Measurements from ENCODE around the gene UTS2R.
"Not testable (repeated sequence)": the region's sequence is repeated elsewhere in the genome, so short reads cannot be mapped to it uniquely, and the experiment has no call there.

Gene UTS2R

DNA sequence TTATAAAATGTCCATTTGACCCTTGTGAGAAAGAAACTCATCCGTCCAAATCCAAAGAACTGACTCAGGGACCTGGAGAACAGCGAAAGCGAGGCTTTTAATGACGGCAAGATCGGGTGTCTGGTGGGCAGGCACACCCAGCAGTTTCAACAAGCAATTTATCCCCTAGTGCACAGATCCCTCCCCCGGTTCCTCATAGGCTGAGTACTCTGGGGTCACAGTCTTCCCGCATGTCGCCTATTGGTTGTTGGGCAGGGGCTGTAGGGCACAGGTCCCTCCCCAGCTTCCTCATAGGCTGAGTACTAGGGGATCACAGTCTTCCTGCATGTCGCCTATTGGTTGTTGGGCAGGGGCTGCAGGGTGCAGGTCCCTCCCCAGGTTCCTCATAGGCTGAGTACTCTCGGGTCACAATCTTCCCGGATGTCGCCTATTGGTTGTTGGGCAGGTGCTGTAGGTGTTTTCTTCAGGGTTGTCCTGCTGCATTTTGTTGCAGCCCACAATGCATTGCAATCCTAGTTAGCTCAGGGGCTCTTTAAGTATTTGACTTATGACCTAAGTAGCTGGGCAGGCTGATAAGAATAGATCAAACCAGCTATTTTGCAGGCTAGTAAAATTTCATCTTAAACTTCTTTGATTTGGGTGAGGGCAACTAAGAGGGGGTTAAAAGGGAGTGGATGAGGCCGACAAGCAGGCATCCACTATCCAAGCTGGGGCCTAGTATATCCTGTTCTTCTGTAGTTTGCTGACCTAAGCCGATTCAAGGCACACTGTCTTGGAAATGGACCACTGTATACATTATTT is 3.6 kb upstream of the UTS2R start:
- H3K27me3 Mint-ChIP-seq, result peaks cover 48% of the 10 kb centered on the region
- ATAC-seq (replicated peaks; ENCODE audit: extremely low read depth, poor library complexity, severe bottlenecking), result no peak
- no peaks in the 10 kb centered on the region for H3K9me3 Mint-ChIP-seq
- H3K4me1 Mint-ChIP-seq, result peaks cover 9% of the 10 kb centered on the region
- H3K4me3 Mint-ChIP-seq, result no peak overlapping the region
- no peak for DNase-seq (ENCODE audit: low spot score in 2 of 2)
- no peak overlapping the region for H3K27ac Mint-ChIP-seq (ENCODE audit: low read depth)
- H3K36me3 Mint-ChIP-seq (ENCODE audit: insufficient read depth), result no peaks in the 10 kb centered on the region

DNA sequence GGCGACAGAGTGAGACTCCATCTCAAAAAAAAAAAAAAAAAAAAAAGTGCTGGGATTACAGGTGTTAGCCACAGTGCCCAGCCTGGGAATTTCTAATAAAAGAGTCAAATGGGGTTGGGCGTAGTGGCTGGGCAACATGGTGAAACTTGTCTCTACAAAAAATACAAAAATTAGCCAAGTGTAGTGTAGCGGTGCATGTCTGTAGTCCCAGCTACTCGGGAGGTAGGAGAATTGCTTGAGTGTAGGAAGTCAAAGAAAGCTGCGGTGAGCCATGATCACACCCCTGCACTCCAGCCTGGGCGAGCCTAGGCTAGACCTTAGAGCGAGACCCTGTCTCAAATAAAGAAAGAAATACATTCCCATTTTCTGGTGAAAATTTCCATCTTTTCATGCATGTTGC is 2.4 kb upstream of the UTS2R start:
- Mint-ChIP-seq H3K36me3 (ENCODE audit: insufficient read depth) (no peaks in the 10 kb centered on the region), H3K4me1 (peaks cover 12% of the 10 kb centered on the region), H3K27me3 (peaks cover 56% of the 10 kb centered on the region), H3K4me3 (no peak overlapping the region), H3K27ac (ENCODE audit: low read depth) (no peak overlapping the region), H3K9me3 (no peaks in the 10 kb centered on the region)
- ATAC-seq (replicated peaks; ENCODE audit: extremely low read depth, poor library complexity, severe bottlenecking) (no peak), DNase-seq (ENCODE audit: low spot score in 2 of 2) (no peak)

- peaks cover 56% of the 10 kb centered on the region for H3K27me3 Mint-ChIP-seq
Measured at GRCh38 chr17:82370471-82371332, 863 bp upstream of the UTS2R start.

GRCh38 chr17:82372249-82373071 is 895 bp downstream of the UTS2R start:
- peaks cover 12% of the 10 kb centered on the region for H3K4me1 Mint-ChIP-seq
- H3K4me3 Mint-ChIP-seq, result peak overlapping the region; percentile 41
- DNase-seq (ENCODE audit: low spot score in 2 of 2) (no peak), ATAC-seq (replicated peaks; ENCODE audit: extremely low read depth, poor library complexity, severe bottlenecking) (no peak)
- no peaks in the 10 kb centered on the region for H3K36me3 Mint-ChIP-seq (ENCODE audit: insufficient read depth)
- H3K27me3 Mint-ChIP-seq, result peaks cover 52% of the 10 kb centered on the region
- H3K9me3 Mint-ChIP-seq, result no peaks in the 10 kb centered on the region
- no peak overlapping the region for H3K27ac Mint-ChIP-seq (ENCODE audit: low read depth)

More at GRCh38 chr17:82370471-82371332, 863 bp upstream of the UTS2R start:
- ATAC-seq (replicated peaks; ENCODE audit: extremely low read depth, poor library complexity, severe bottlenecking) (peak; percentile 32), DNase-seq (ENCODE audit: low spot score in 2 of 2) (no peak)
- Mint-ChIP-seq H3K9me3 (no peaks in the 10 kb centered on the region), H3K4me1 (peaks cover 12% of the 10 kb centered on the region), H3K27ac (ENCODE audit: low read depth) (no peak overlapping the region), H3K36me3 (ENCODE audit: insufficient read depth) (no peaks in the 10 kb centered on the region), H3K4me3 (peak overlapping the region; percentile 70)

DNA sequence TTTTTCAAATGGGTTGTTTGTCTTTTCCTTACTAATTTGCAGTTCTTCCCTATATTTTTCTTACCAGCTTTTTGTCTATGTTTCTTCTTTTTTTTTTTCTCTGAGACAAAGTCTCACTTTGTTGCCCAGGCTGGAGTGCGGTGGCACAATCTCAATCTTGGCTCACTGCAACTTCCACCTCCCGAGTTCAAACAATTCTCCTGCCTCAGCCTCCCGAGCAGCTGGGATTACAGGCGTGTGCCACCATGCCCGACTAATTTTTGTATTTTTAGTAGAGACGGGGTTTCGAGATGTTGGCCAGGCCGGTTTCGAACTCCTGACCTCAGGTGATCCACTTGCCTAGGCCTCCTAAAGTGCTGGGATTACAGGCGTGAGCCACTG is 1.5 kb downstream of the UTS2R start:
- Mint-ChIP-seq H3K4me1 (peaks cover 12% of the 10 kb centered on the region), H3K4me3 (peak overlapping the region; percentile 41), H3K27me3 (peaks cover 49% of the 10 kb centered on the region)
- not testable (repeated sequence) for H3K36me3 Mint-ChIP-seq (ENCODE audit: insufficient read depth); DNase-seq (ENCODE audit: low spot score in 2 of 2); H3K27ac Mint-ChIP-seq (ENCODE audit: low read depth); ATAC-seq (replicated peaks; ENCODE audit: extremely low read depth, poor library complexity, severe bottlenecking); H3K9me3 Mint-ChIP-seq

DNA sequence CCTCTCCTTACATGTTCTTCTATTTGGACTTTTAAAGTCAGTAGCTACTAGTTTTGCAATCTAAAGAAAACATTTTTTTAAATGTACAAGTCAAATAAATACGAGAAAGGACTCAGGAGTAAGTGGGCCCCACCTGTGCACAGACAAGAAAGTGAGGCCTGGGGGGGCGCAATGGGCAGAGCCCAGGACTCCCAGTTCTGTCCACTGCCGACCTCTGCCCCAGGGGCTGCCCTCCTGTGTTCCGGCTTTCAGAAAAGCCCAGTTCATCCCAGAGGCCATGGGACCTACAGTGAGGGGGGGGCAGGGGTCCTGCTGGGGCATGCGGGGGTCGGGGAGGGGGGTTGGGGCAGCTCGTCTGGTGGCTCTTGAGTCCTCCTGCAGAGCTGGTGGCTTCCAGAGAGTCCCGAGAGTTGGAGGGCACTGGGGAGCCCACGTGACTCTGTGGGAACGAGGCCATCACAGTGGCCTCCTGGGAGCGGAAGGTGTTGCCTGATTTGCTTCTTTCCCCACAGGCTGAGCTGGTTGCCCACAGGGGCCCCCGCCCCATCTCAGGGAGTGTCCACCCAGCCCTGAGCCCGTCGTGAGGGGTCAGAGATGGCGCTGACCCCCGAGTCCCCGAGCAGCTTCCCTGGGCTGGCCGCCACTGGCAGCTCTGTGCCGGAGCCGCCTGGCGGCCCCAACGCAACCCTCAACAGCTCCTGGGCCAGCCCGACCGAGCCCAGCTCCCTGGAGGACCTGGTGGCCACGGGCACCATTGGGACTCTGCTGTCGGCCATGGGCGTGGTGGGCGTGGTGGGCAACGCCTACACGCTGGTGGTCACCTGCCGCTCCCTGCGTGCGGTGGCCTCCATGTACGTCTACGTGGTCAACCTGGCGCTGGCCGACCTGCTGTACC is 2.4 kb downstream of the UTS2R start:
- peaks cover 12% of the 10 kb centered on the region for H3K4me1 Mint-ChIP-seq
- ATAC-seq (replicated peaks; ENCODE audit: extremely low read depth, poor library complexity, severe bottlenecking) (no peak), DNase-seq (ENCODE audit: low spot score in 2 of 2) (no peak)
- no peak overlapping the region for H3K4me3 Mint-ChIP-seq
- H3K27me3 Mint-ChIP-seq, result peaks cover 50% of the 10 kb centered on the region
- H3K36me3 Mint-ChIP-seq (ENCODE audit: insufficient read depth), result peaks cover 2% of the 10 kb centered on the region
- H3K9me3 Mint-ChIP-seq, result no peaks in the 10 kb centered on the region
- no peak overlapping the region for H3K27ac Mint-ChIP-seq (ENCODE audit: low read depth)

GRCh38 chr17:82374626-82375331 is 3.2 kb downstream of the UTS2R start:
- H3K27ac Mint-ChIP-seq (ENCODE audit: low read depth), result no peak overlapping the region
- H3K4me3 Mint-ChIP-seq, result no peak overlapping the region
- H3K36me3 Mint-ChIP-seq (ENCODE audit: insufficient read depth), result peaks cover 2% of the 10 kb centered on the region
- H3K9me3 Mint-ChIP-seq, result no peaks in the 10 kb centered on the region
- peaks cover 51% of the 10 kb centered on the region for H3K27me3 Mint-ChIP-seq
- H3K4me1 Mint-ChIP-seq, result peaks cover 14% of the 10 kb centered on the region
- no peak for DNase-seq (ENCODE audit: low spot score in 2 of 2)
- no peak for ATAC-seq (replicated peaks; ENCODE audit: extremely low read depth, poor library complexity, severe bottlenecking)

DNA sequence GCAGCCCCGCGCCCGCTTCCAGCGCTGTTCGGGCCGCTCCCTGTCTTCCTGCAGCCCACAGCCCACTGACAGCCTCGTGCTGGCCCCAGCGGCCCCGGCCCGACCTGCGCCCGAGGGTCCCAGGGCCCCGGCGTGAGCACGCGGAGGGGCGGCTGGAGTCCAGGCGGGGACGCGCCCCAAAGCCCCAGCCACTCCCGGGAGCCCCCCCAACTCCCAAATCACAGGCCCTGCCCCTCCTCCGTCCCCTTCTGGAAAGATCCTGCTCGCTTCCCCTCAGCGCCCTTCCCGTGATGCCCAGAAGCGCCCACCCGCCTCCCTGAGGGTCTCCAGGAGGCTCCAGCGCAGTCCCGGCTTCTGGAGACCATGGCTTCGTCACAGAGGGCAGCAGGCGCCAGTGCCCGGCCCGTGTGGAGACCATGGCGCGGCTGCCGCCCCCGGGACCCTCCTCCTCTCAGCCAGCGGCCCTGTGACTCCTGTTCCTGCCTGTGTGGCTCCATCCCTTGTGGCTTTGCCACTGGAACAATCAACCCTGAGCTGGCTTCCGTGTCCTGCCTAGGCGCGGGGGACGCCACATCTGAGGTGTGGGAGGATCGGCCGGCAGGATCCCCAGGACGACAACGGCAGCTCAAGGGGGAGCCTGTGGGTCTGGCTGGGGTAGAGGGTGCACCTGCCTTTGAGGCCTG is 3.9 kb downstream of the UTS2R start:
- Mint-ChIP-seq H3K27ac (ENCODE audit: low read depth) (no peak overlapping the region), H3K9me3 (no peaks in the 10 kb centered on the region), H3K4me1 (peaks cover 18% of the 10 kb centered on the region), H3K27me3 (peaks cover 51% of the 10 kb centered on the region), H3K4me3 (no peak overlapping the region), H3K36me3 (ENCODE audit: insufficient read depth) (peaks cover 2% of the 10 kb centered on the region)
- no peak for ATAC-seq (replicated peaks; ENCODE audit: extremely low read depth, poor library complexity, severe bottlenecking)
- no peak for DNase-seq (ENCODE audit: low spot score in 2 of 2)

DNA sequence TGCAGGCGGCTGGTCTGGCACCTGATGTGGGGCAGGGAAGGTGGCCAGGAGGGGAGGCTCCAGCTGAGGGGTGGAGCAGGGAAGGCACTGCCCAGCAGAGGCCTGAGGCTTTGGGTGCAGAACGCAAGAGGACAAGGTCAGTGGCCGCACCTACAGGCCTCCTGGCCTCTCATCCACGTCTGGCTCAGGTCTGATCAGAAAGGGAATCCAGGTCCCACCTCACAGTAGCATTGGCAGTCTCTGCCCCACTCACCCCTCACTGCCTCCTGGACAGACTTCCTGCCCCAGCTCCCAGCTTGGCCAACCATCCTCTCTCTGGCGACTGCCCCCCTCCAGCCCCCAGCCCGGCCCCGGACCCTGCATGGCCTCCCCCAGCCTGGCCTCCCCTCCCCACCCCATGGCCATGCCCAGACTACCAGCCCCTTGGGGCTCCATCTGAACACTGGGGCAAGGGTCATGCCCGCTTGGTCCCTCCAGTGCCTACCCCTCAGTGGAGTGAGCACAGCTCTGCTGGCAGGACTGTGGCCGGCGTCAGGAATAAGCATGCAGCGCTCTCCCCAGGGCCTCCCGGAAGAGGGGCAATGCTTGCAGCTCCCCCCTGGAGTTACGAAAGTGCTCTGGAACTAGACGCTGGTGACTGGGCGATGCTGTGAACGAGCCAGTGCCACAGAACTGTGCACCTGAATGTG is 4.6 kb downstream of the UTS2R start:
- Mint-ChIP-seq H3K4me3 (no peak overlapping the region), H3K36me3 (ENCODE audit: insufficient read depth) (peaks cover 2% of the 10 kb centered on the region), H3K4me1 (peaks cover 15% of the 10 kb centered on the region), H3K9me3 (no peaks in the 10 kb centered on the region), H3K27ac (ENCODE audit: low read depth) (no peak overlapping the region), H3K27me3 (peaks cover 51% of the 10 kb centered on the region)
- ATAC-seq (replicated peaks; ENCODE audit: extremely low read depth, poor library complexity, severe bottlenecking) (no peak), DNase-seq (ENCODE audit: low spot score in 2 of 2) (no peak)

- not testable (repeated sequence) for H3K27ac Mint-ChIP-seq (ENCODE audit: low read depth); DNase-seq (ENCODE audit: low spot score in 2 of 2); ATAC-seq (replicated peaks; ENCODE audit: extremely low read depth, poor library complexity, severe bottlenecking); H3K4me3 Mint-ChIP-seq; H3K36me3 Mint-ChIP-seq (ENCODE audit: insufficient read depth); H3K9me3 Mint-ChIP-seq
- H3K4me1 Mint-ChIP-seq, result peaks cover 18% of the 10 kb centered on the region
- H3K27me3 Mint-ChIP-seq, result peaks cover 55% of the 10 kb centered on the region
Measured at GRCh38 chr17:82377294-82377693, 5.7 kb downstream of the UTS2R start.

Measured in central memory CD8-positive, alpha-beta T cell (primary cell).